NCI-H748 (cell line): ENCODE measurements around the gene PYURF.

Source experiments
- DNase-seq: peaks from one replicate; lab custom pipeline; 2025; ENCODE audit not compliant: unreplicated experiment; lab: John Stamatoyannopoulos, UW

Gene PYURF

GRCh38 chr4:88514557-88515511, 8.7 kb downstream of the PYURF start:
- DNase-seq = peak; percentile 79

GRCh38 chr4:88511236-88511635, 12.3 kb downstream of the PYURF start:
- DNase-seq = no peak

- no peak for DNase-seq
Measured at GRCh38 chr4:88503344-88503743, 20.2 kb downstream of the PYURF start.

- DNase-seq = no peak
Measured at GRCh38 chr4:88497859-88498409, 25.6 kb downstream of the PYURF start.

- DNase-seq = no peak
Measured at GRCh38 chr4:88489100-88489761, 34.3 kb downstream of the PYURF start.

- no peak for DNase-seq
Measured at GRCh38 chr4:88481537-88481936, 42.0 kb downstream of the PYURF start.

- no peak for DNase-seq
Measured at GRCh38 chr4:88478247-88478646, 45.3 kb downstream of the PYURF start.

- DNase-seq = no peak
Measured at GRCh38 chr4:88477229-88477860, 46.2 kb downstream of the PYURF start.
